Heart left ventricle (tissue), 13 donors: ENCODE data around the gene BAZ2A.

Experiments
- CTCF ChIP-seq, 12 donors: fragments of 200-600 bp; sonication (generic) in 4 of 12; IDR thresholded peaks; one replicate each; pipeline versions ENCODE4 v1.5.0 to v1.8.0; 2018 to 2022; ENCODE audit warnings: antibody characterized with exemption in 12 of 12, mild to moderate bottlenecking in 5 of 12
- POLR2A ChIP-seq, 2 donors: fragments of 450-650 bp; IDR thresholded peaks; one replicate each; pipeline ENCODE4 v1.6.1; 2017; ENCODE audit warnings: antibody characterized with exemption in 2 of 2, mild to moderate bottlenecking in 2 of 2, moderate library complexity in 2 of 2
- donor health status: ischemic (EF 13 %, LVEDD 7.1; RV severe dilation, severe dysfunction).
- donor health status: DM: no; HTN: yes; CAD: no.
- donor health status: DM: no; HTN: no; CAD: no.
- donor health status: ischemic (EF 25% LVEDD 6.9; RV normal size, moderate dysfunction).
- donor health status: ischemic (EF 25% LVEDD 5.7; RV mildly dilated, moderate dysfunction).
- donor health status: ischemic (EF 35%, LVEDD 5.7; RV mildly dilated, moderate dysfunction).
- donor health status: nonischemic (EF 11% LVEDD 7.7; RV severe dilation, severe dysfunction).
- donor health status: DM: yes; HTN: yes; CAD: no.
- donor health status: PGD.
- donor health status: ischemic (EF 29% LVEDD 5.4; RV normal size, mild dysfunction).
- donor health status: nonischemic (EF 23%, LVEDD 6.1; RV moderate dilation, normal function).

- TF ChIP-seq CTCF (IDR thresholded peaks at IDR 0.05) (no peak), POLR2A (IDR thresholded peaks at IDR 0.05) (no peak)
Measured at GRCh38 chr12:56645201-56645716, 15.1 kb upstream of the BAZ2A start.
